ENCODE results near the gene CPLANE1. TPM values are rescaled to one million over a fixed set of nuclear protein-coding genes. Genes with fewer than 3 reads are reported as not detected.

The CPLANE1 gene

Small RNA genes within 50 kb of the gene (small RNA-seq; reads per million reads assigned to genes)
- not detected for gene C8orf59P2 (ENCODE audit: insufficient read depth)
